HepG2 (cell line): Measurements from ENCODE around the gene TBR1. TPM values are rescaled to one million over a fixed set of nuclear protein-coding genes. Genes with fewer than 3 reads are reported as not detected.

ENCODE experiments used
- HIVEP1 ChIP-seq: sonication (generic); formaldehyde crosslinking; IDR thresholded peaks from 2 replicates; pipeline ENCODE4 v1.4.0; 2020; ENCODE audit warnings: mild to moderate bottlenecking, missing genetic modification reagents
- HNRNPLL ChIP-seq: fragments of 200-400 bp; formaldehyde crosslinking; IDR thresholded peaks from 2 replicates; pipeline ENCODE4 v1.6.1; 2017; ENCODE audit warnings: mild to moderate bottlenecking, low read depth, low read length; ENCODE audit not compliant: poor library complexity, severe bottlenecking
- KDM5B ChIP-seq: sonication (generic); formaldehyde crosslinking; IDR thresholded peaks from 2 replicates; pipeline ENCODE4 v1.4.0; 2020; ENCODE audit warnings: missing genetic modification reagents, mild to moderate bottlenecking, borderline replicate concordance
- MIER2 ChIP-seq: IDR thresholded peaks from 2 replicates; pipeline ENCODE4 v1.6.1; 2016; ENCODE audit warnings: missing biosample characterization, missing genetic modification reagents
- MTF2 ChIP-seq: sonication (generic); formaldehyde crosslinking; IDR thresholded peaks from 2 replicates; pipeline ENCODE4 v1.5.0; 2020; ENCODE audit warnings: missing genetic modification reagents, borderline replicate concordance
- MXD1 ChIP-seq: sonication (generic); formaldehyde crosslinking; IDR thresholded peaks from 2 replicates; pipeline ENCODE4 v1.4.0; 2020; ENCODE audit warnings: mild to moderate bottlenecking, missing genetic modification reagents
- REST ChIP-seq, 2 experiments: IDR thresholded peaks; 2 replicates each; pipeline ENCODE4 v1.6.1; 2011 to 2012; ENCODE audit warnings: low read length in 2 of 2, borderline replicate concordance in 1 of 2, low read depth in 1 of 2, mild to moderate bottlenecking in 1 of 2, moderate library complexity in 1 of 2
- RNF2 ChIP-seq: fragments of 450-650 bp; conservative IDR thresholded peaks from 2 replicates; pipeline ENCODE4 v1.6.1; 2016; ENCODE audit warnings: low read depth
- TRIM22 ChIP-seq: fragments of 450-650 bp; IDR thresholded peaks from 2 replicates; pipeline ENCODE4 v1.6.1; 2017
- ZBTB7A ChIP-seq: sonication (generic); formaldehyde crosslinking; IDR thresholded peaks from 2 replicates; pipeline ENCODE4 v1.8.0; 2022; ENCODE audit warnings: mild to moderate bottlenecking, missing genetic modification reagents
- ZNF513 ChIP-seq: sonication (generic); formaldehyde crosslinking; conservative IDR thresholded peaks from 2 replicates; pipeline ENCODE4 v1.5.0; 2020; ENCODE audit warnings: missing genetic modification reagents
- ZNF674 ChIP-seq: sonication (generic); formaldehyde crosslinking; IDR thresholded peaks from 2 replicates; pipeline ENCODE4 v1.5.0; 2020; ENCODE audit warnings: low read depth, mild to moderate bottlenecking, missing genetic modification reagents
- ZNF710 ChIP-seq: sonication (generic); formaldehyde crosslinking; IDR thresholded peaks from 2 replicates; pipeline ENCODE4 v1.5.0; 2020; ENCODE audit warnings: mild to moderate bottlenecking, missing genetic modification reagents, borderline replicate concordance
- ZNF768 ChIP-seq: sonication (generic); formaldehyde crosslinking; IDR thresholded peaks from 2 replicates; pipeline ENCODE4 v1.4.0; 2020; ENCODE audit warnings: missing genetic modification reagents
- ZXDC ChIP-seq: sonication (generic); formaldehyde crosslinking; IDR thresholded peaks from 2 replicates; pipeline ENCODE4 v1.5.0; 2020; ENCODE audit warnings: mild to moderate bottlenecking, missing genetic modification reagents
- polyA plus RNA-seq, 8 experiments: library from polyadenylated mRNA; depleted of rRNA in 3 of 8; stranded (reverse) in 7 of 8; unstranded in 1 of 8; fragments of >200 nt; fragmentation: Illumina TruSeq in 4 of 8; extraction: Trizol in 4 of 8; gene quantifications; 2 replicates each; pipeline versions ENCODE4 v1.2.1 to v1.2.3, GENCODE V29; 2011 to 2016; ENCODE audit warnings: low read depth in 4 of 8, missing spikeins in 1 of 8, mixed read lengths in 1 of 8; ENCODE audit not compliant: insufficient read depth in 1 of 8
- total RNA-seq, 5 experiments: library from RNA; depleted of rRNA; stranded (reverse); fragments of >200 nt; fragmentation: Illumina TruSeq; extraction: Trizol; gene quantifications; 2 replicates each; pipeline ENCODE4 v1.2.3, GENCODE V29; 2016; ENCODE audit warnings: low read depth in 1 of 5

TBR1 gene
- total and polyA plus RNA-seq, 2 of the 13 experiments (the other 11 are each of a cell fraction or from before 2014, with no cell fraction given): not detected

GRCh38 chr2:161418715-161419637 is 2.9 kb downstream of the TBR1 start (continued):
- TF ChIP-seq TRIM22 (no peak), REST (IDR thresholded peaks at IDR 0.05; ENCODE audit: borderline replicate concordance in 1 of 2, low read depth in 1 of 2, low read length in 2 of 2) (no peak), MIER2 (CRISPR knock-in tag) (no peak), ZXDC (CRISPR knock-in tag) (no peak), HIVEP1 (CRISPR knock-in tag) (no peak; the same call in 1 of the 2 replicates), ZNF710 (CRISPR knock-in tag) (no peak), MTF2 (CRISPR knock-in tag) (peak; percentile 47; the same call in 1 of the 2 replicates), ZNF768 (peak; percentile 59; the same call in 1 of the 2 replicates), HNRNPLL (peak; percentile 22), ZBTB7A (CRISPR knock-in tag) (0 out of 2 replicates have a peak, but pooled peaks have one; percentile 44), KDM5B (CRISPR knock-in tag) (peak; percentile 72; the same call in 1 of the 2 replicates), ZNF513 (CRISPR knock-in tag) (no peak), RNF2 (peak; percentile 38; the same call in 1 of the 2 replicates), MXD1 (CRISPR knock-in tag) (peak; percentile 71), ZNF674 (CRISPR knock-in tag) (no peak)
